ENCODE data around the gene AJAP1.
"Not testable (repeated sequence)": the region's sequence is repeated elsewhere in the genome, so short reads cannot be mapped to it uniquely, and the experiment has no call there.

The AJAP1 gene

DNA sequence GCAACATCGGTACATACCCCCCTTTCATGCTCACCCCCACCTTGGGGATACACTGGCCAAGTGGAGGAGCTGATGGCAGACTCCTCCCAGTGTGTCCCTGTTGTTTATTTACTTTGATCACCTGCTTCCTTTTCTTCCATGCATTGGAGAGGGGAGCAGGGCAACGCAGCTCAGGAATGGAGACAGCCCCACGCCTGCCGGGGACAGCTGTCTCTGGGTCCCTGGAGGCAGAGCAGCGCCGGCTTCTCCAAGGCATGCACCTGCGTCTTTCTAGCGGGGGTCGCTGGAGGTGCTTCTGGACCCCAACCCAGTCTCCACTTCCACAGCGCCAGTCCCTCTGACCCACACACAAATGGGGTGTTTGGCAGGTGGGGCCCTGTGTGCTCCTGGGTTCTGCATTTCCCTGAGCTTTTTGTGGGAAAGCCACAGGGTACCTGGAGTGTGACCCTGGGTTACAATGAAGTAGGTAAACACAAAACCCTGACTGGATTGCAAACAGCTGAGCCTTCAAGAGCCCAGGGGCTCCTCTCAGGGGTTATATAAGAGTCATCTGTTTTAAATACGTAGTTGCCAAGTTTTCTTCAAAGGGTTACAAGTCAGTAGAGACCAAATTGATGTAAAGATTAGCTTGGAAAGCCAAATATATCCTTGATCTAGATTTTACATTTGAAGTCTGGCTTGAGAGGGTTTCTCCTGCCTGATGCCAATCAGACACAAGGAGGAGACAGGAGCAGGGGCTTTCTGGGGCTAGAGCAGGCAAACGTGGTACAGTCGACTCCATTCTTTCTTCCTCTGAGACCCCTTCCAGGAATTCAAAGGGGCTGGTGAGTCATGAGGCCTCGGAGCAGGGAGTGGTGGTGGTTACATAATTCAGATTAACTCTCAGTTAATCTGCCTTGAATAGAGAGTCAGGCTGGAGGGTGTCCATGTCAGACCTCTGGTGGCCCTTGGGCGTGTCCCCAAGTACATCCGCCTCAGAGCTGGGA is 4.5 kb downstream of the AJAP1 start:
- no peak for DNase-seq

DNA sequence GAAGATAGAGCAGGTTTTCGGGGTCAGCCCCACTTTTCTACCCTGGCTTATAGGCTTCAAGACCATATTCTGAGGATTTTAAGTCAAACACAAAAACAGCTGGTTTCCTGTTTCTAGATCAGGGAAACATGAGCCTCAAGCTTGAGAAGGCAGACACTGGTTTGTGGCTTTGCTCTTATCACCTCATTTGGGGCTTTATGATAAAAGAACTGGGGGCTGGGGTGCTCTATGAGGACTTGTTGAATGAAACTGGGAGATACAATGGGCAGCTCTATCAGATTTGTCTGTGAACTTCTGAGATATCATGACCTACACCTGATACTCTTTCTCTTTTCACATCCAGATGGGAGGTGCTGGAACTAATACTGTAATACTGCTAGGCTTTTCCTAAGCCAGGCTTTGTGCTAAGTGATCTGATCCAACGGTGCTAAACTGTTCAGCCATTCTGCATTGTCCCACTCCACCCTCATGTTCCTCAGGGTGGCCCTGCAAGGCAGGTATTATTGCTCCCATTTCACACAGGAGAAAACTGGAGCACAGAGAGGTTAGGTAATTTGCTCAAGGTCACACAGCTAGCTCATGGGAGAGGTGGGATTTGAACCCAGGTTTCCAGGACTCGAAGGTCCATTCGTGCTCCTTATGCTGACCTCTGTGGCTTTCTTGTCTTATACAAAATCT is 6.6 kb downstream of the AJAP1 start:
- no peak for DNase-seq

- DNase-seq, result no peak
Observed at GRCh38 chr1:4661595-4661917, 7.1 kb downstream of the AJAP1 start.

DNA sequence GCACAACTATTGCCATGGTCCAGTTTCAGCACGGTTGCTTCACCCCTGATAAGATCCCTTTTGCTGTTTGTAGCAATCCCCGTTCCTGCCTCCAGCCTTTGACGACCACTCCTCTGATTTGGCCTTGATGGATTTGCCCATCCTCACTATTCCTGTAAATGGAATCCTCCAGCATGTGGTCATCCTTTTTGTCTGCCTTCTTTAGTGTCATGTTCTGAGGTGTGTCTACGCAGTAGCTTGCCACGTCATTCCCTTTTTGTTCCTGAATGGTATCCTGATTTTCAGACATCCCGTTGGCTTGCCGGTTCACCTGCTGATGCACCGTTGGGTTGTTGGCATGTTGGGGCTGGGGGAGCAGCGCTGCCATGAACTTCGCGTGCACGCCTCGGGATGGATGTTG is 7.8 kb downstream of the AJAP1 start:
- DNase-seq, result no peak

GRCh38 chr1:4662723-4663122 is 8.3 kb downstream of the AJAP1 start:
- no peak for DNase-seq

- DNase-seq, result no peak
Observed at GRCh38 chr1:4664095-4664494, 9.7 kb downstream of the AJAP1 start.

DNA sequence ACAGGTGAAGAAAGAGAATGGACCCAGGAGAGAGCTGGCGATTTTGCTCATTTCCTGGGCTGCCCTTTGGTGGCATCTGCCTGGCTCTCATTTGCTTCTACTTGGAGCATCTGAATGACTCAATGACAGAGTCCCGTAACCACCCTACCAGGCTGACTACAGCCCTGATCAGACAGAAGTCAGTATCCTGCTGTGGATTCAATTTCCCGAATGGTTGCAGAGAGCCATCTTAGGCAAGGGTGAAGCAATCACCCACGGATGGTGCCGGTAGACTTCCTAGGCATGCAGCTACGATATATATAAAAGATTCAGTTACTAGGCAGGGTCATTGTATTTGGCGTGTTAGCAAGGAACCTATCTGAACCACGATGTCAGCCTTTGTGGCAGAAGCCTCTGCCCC is 10.2 kb downstream of the AJAP1 start:
- no peak for DNase-seq

DNA sequence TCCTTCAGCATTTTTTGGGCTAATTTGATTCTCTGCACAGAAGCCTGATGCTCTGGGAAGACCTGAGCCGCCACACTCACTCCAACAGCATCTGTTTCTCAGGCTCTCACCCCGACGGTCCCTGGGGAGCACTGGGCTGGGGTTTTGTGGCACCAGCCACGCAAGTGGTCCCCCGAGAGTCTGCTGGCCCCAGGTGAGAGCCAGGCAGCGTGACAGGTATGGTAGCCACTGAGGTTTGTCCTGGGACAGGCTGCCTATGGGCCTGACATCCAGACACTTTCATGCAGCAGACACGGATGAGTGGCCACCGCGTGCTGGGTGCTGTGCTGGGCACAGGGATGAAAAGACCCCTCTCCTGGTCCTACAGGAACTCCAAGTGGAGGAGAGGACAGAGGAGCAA is 11.0 kb downstream of the AJAP1 start:
- no peak for DNase-seq

DNA sequence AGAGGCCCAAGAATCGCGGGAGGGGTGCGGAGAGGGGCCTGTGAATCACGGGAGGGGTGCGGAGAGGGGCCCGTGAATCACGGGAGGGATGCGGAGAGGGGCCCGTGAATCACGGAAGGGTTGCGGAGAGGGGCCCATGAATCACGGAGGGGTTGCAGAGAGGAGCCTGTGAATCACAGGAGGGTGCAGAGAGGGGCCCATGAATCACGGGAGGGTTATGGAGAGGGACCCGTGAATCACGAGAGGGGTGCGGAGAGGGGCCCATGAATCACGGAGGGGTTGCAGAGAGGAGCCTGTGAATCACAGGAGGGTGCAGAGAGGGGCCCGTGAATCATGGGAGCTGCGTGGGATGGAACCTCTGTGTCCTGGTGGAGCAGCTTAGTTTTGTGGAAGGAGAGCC is 12.3 kb downstream of the AJAP1 start:
- DNase-seq, result not testable (repeated sequence)

DNA sequence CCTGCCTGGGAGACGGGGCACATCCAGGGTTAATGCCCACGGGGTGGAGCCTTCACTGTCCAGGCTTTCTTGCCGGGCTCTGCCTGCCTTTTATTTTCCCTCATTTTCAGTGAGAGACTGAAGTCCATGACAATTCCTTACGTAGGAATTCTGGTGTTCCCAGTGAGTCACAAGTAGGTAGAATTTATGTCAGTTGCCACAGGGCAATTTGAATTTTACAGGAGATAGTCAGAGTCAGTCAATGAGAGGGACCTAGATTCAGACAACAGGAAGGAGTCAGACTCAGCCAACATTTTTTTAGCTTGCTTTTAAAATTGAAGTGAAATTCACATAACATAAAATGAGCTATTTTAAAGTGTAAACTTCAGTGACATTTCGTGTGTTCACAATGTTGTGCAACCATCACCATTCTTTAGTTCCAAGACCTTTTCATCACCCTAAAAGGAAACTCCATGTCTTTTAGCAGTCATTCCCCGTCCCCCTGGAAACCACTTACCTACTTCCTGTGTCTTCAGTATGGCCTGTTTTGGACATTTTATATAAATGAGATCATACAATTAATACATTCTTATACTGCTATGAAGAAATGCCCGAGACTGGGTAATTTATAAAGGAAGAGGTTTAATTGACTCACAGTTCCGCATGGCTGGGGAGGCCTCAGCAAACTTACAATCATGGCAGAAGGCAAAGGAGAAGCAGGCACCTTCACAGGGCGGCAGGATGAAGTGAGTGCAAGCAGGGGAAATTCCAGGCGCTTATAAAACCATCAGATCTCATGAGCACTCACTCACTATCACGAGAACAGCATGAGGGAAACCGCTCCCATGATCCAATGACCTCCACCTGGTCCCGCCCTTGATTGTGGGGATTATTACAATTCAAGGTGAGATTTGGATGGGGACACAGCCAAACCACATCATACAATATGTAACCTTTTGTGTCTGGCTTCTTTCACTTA is 14.6 kb downstream of the AJAP1 start:
- DNase-seq, result no peak

GRCh38 chr1:4670265-4670664 is 15.9 kb downstream of the AJAP1 start:
- DNase-seq, result no peak

DNA sequence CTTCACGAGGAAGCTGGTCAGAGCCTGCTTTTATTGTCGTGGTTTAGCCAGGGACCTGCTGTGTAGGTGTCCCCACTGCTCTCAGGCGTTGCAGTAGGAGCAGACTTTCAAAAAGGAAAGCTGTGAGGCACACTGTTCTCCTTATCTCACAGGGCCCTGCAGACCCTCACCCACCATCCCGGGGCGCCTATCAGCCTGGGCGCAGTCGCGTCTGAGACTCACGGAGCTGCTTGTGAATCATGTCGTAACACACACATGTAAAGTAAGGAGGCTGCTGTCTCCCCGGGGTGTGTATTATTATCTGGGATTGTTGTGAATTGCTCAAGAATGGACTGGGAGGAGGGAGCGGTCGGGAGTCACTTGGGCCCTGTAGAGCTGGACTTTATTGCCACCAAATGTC is 17.4 kb downstream of the AJAP1 start:
- no peak for DNase-seq

DNA sequence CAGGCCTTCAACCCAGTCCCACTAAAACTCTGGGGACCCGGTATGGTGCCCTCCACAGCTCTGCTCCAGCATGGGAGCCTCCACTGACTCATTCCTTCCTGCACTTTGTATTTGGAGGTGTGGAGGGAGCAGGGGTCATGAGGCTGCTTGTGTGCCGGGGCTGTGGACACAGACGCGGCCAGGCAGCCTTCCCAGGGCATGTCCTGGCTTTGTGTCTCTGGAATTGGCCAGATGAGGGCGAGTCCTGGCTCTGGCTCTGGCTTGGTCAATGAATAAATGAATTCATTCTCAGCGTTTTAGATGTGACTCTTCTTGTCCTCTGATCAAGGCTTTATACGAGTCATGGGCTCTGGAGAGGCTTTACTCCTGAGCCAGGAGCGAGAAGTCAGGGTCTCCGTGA is 19.1 kb downstream of the AJAP1 start:
- DNase-seq, result no peak

- no peak for DNase-seq
Observed at GRCh38 chr1:4674117-4674516, 19.7 kb downstream of the AJAP1 start.

GRCh38 chr1:4674676-4675075 is 20.3 kb downstream of the AJAP1 start:
- no peak for DNase-seq

DNA sequence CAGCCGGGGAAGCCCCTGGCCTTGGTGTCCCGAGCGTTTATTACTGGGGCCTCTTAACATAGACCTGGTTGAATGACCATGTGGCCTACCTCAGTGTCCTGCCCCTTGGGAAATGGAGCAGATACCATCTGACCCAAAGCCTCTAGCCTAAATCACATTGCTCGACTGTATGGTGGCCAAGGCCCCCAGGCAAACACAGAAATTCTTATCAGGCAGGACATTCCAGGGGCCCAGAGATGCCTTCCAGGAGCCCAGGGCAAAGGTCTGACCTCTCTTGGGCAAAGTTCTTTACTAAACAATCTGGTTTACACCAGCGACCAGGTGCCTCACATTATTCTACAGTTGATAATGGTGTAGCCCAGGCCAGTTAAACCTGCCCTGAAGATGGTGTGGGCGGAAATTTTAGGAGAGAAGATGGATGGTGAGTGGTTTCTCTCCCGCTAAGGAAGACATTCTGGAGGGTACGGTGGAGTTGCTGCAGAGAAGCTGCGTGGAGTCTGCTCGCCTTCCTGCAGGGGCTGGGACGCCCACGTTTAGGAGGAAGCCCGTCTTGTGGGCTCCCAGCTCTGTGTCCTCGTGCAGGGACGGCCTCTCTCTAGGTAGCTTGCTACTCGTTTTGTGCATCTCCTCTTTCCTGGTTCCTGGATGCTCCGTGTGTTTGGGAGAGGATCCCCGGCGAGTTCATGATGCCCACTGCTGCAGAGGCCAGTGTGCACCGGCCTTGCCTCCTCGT is 21.2 kb downstream of the AJAP1 start:
- DNase-seq, result no peak

GRCh38 chr1:4676253-4676652 is 21.8 kb downstream of the AJAP1 start:
- no peak for DNase-seq

DNA sequence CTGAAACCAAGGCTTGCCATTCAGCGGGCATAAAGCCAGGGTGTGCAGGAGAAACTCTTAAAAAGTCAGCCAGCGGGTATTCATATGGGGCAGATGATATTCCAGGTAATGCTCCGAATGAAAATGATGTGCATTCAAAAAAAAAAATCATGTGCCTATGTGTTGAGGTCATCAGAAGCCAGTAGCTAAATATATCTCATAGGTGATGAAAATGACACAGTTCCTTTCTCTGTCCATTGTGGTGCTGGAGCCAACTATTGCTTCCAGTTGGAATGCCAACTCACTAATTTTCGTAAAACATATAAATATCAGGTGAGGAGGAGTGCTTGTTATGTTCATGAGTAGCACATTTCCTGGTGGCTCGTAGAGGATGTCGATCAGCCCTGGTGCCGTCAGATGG is 23.2 kb downstream of the AJAP1 start:
- DNase-seq, result no peak

- no peak for DNase-seq
Observed at GRCh38 chr1:4678066-4678717, 23.8 kb downstream of the AJAP1 start.

GRCh38 chr1:4681026-4681425 is 26.6 kb downstream of the AJAP1 start:
- DNase-seq, result no peak

- no peak for DNase-seq
Observed at GRCh38 chr1:4682607-4683220, 28.3 kb downstream of the AJAP1 start.

GRCh38 chr1:4684136-4684535 is 29.7 kb downstream of the AJAP1 start:
- no peak for DNase-seq

All from activated gamma-delta T cell treated with Interleukin-2 at 50 U/mL for 16 hours (primary cell).